Measurements from ENCODE around the gene PHF13.

- TF ChIP-seq POLR2AphosphoS5 (IDR thresholded peaks at IDR 0.05; ENCODE audit: borderline replicate concordance, low read depth, low read length) = no peak
- no peak for TF ChIP-seq EZH2 (IDR thresholded peaks at IDR 0.05)
Measured at GRCh38 chr1:6638226-6638625, 24.7 kb downstream of the PHF13 start.
